Stimulated activated CD4-positive, alpha-beta T cell treated with anti-CD3 and anti-CD28 coated beads, TNF-alpha, amount 100 ng/mL, for 1 hour (primary cell): ENCODE results near the gene BATF2.

Experiments
- DNase-seq, 3 donors: peaks; one replicate each; pipeline ENCODE4 v3.0.0-alpha.2; 2020; ENCODE audit warnings: low read depth in 3 of 3, low spot score in 1 of 3

Gene BATF2

DNA sequence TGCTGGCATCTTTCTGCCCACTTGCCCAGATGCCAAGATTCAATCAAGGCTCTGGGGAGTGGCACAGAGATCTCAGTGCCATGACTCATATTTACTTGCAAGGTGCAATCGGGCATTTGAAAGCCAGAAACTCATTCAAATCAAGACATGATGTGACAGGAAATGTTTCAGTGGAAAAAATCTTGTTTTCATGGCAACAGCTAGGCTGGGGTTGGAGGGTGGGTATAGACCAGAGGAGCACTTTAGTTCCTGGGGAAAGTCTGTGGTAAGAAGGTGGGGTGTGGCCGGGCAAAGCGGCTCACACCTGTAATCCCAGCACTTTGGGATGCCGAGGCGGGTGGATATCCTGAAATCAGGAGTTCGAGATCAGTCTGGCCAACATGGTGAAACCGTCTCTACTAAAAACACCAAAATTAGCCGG is 26.0 kb downstream of the BATF2 start:
- DNase-seq = peak in 1 of 3 donors; percentile 2

- DNase-seq = no peak
Observed at GRCh38 chr11:64969209-64969608, 27.6 kb downstream of the BATF2 start.

DNA sequence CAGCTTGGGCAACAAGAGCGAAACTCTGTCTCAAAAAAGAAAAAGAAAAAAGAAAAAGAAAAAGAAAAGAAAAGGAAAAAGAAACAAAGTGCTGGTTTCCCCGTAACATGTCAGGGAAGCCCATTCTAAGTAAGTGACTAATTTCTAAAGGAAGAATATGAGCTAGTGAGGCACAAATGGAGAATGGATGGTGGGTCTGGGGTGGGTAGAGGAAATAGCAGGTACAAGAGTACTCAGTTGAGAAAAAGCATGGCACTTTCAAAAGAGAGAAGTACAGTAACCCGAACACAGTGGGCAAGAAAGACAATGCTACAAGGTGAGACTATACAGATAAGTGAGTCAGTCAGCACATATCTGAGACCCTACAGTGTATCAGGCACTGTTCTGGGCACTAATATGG is 29.4 kb downstream of the BATF2 start:
- no peak for DNase-seq

- DNase-seq = no peak
Observed at GRCh38 chr11:64963072-64963631, 33.6 kb downstream of the BATF2 start.

GRCh38 chr11:64960719-64961118 is 36.1 kb downstream of the BATF2 start:
- DNase-seq = no peak

DNA sequence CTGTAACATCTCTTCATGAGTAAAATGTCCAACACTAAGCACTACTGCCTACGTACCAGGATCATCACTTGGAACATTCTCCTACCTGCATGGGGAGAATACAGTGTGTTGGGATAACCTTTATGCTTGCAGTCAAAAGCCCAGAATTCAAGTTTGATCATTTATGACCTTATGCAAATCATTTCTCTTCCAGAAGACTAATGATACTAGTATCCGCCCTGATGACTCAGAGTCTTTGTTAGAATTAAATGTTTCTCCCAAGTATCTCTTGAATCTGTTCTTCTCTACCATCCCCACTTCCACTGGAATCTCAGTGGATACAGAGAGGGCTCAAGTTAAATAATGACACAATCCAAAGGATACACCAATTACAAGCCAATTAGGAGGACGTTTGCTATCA is 37.3 kb downstream of the BATF2 start:
- no peak for DNase-seq

- DNase-seq = no peak
Observed at GRCh38 chr11:64954201-64954600, 42.6 kb downstream of the BATF2 start.

DNA sequence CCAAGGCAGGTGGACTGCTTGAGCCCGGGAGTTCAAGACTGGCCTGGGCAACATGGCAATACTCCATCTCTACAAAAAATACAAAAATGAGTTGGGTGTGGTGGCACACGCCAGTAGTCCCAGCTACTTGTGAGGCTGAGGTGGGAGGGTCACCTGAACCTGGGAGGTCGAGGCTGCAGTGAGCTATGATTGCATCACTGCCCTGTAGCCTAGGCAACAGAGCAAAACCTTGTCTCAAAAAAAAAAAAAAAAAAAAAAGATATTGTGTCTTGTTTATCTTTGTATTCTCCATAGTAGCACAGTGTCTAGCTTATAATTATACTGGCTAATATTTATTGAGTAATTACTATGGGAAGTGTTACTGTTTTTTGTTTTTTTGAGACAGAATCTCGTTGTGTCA is 45.2 kb downstream of the BATF2 start:
- DNase-seq = no peak

- no peak for DNase-seq
Observed at GRCh38 chr11:64947208-64947814, 49.5 kb downstream of the BATF2 start.
